ENCODE data around the gene PTPRG.

GRCh38 chr3:61829722-61830350, 268.5 kb downstream of the PTPRG start:
- TF ChIP-seq, protein P1, sequence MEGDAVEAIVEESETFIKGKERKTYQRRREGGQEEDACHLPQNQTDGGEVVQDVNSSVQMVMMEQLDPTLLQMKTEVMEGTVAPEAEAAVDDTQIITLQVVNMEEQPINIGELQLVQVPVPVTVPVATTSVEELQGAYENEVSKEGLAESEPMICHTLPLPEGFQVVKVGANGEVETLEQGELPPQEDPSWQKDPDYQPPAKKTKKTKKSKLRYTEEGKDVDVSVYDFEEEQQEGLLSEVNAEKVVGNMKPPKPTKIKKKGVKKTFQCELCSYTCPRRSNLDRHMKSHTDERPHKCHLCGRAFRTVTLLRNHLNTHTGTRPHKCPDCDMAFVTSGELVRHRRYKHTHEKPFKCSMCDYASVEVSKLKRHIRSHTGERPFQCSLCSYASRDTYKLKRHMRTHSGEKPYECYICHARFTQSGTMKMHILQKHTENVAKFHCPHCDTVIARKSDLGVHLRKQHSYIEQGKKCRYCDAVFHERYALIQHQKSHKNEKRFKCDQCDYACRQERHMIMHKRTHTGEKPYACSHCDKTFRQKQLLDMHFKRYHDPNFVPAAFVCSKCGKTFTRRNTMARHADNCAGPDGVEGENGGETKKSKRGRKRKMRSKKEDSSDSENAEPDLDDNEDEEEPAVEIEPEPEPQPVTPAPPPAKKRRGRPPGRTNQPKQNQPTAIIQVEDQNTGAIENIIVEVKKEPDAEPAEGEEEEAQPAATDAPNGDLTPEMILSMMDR (IDR thresholded peaks at IDR 0.05; ENCODE audit: low read depth, low read length, poor library complexity, severe bottlenecking): no peak
- TF ChIP-seq EZH2phosphoT487 (IDR thresholded peaks at IDR 0.05; ENCODE audit: borderline replicate concordance, low read length): no peak

Measured in DOHH2 (cell line).